GM23338 (cell line): ENCODE results near the gene ARFIP2. TPM values are rescaled to one million over a fixed set of nuclear protein-coding genes. Genes with fewer than 3 reads are reported as not detected.

Experiments used
- ATAC-seq: fragments of 200-7000 bp; cut with Tn5 transposase; 3 replicates; pipeline ENCODE4 v1.9.1; 2020
- DNase-seq: peaks from one replicate; pipeline ENCODE4 v3.0.0-alpha.2; 2015; ENCODE audit warnings: low spot score
- H2AFZ ChIP-seq: fragments of 200-600 bp; sonication (generic); 2 replicates; pipeline ENCODE4 v1.8.0; 2016; ENCODE audit warnings: antibody characterized with exemption, mild to moderate bottlenecking, moderate library complexity
- H3F3A ChIP-seq: fragments of 200-600 bp; sonication (generic); replicated peaks from 2 replicates; pipeline ENCODE4 v1.8.0; 2017; ENCODE audit warnings: antibody characterized with exemption, mixed run types, low read depth
- H3K27ac ChIP-seq: fragments of 200-600 bp; sonication (generic); 2 replicates; pipeline ENCODE4 v1.6.1; 2016; ENCODE audit warnings: low read depth
- H3K27me3 ChIP-seq: fragments of 200-600 bp; sonication (generic); 2 replicates; pipeline ENCODE4 v1.8.0; 2016; ENCODE audit warnings: mild to moderate bottlenecking, mixed run types, moderate library complexity; ENCODE audit not compliant: insufficient read depth
- H3K36me3 ChIP-seq: fragments of 200-600 bp; sonication (generic); 2 replicates; pipeline ENCODE4 v1.8.0; 2016; ENCODE audit warnings: mild to moderate bottlenecking; ENCODE audit not compliant: insufficient read depth
- H3K4me1 ChIP-seq: fragments of 200-600 bp; sonication (generic); 2 replicates; pipeline ENCODE4 v1.8.0; 2016; ENCODE audit warnings: mild to moderate bottlenecking, moderate library complexity; ENCODE audit not compliant: insufficient read depth
- H3K4me2 ChIP-seq: fragments of 200-600 bp; sonication (generic); 2 replicates; pipeline ENCODE4 v1.7.1; 2017; ENCODE audit warnings: mixed run types
- H3K4me3 ChIP-seq: fragments of 200-600 bp; sonication (generic); 2 replicates; pipeline ENCODE4 v1.6.1; 2016; ENCODE audit warnings: mixed run types
- H3K79me2 ChIP-seq: fragments of 200-600 bp; sonication (generic); replicated peaks from 2 replicates; pipeline ENCODE4 v1.8.0; 2017; ENCODE audit warnings: mild to moderate bottlenecking; ENCODE audit not compliant: insufficient read depth
- H3K9me2 ChIP-seq: fragments of 200-600 bp; sonication (generic); 2 replicates; pipeline ENCODE4 v1.8.0; 2017; ENCODE audit not compliant: insufficient read depth
- H4K20me1 ChIP-seq: fragments of 200-600 bp; sonication (generic); replicated peaks from 2 replicates; pipeline ENCODE4 v1.8.0; 2017; ENCODE audit warnings: mild to moderate bottlenecking; ENCODE audit not compliant: insufficient read depth
- H3K27ac Mint-ChIP-seq: 2 replicates; pipeline ENCODE4 v1.8.0; 2020; ENCODE audit warnings: inconsistent platforms, mild to moderate bottlenecking, moderate library complexity, mixed read lengths
- H3K27me3 Mint-ChIP-seq: 3 replicates; pipeline ENCODE4 v1.8.0; 2022; ENCODE audit warnings: low read depth, mild to moderate bottlenecking, moderate library complexity, mixed read lengths, inconsistent platforms; ENCODE audit not compliant: insufficient read depth, poor library complexity
- H3K36me3 Mint-ChIP-seq: 3 replicates; pipeline ENCODE4 v1.8.0; 2021; ENCODE audit warnings: low read depth, mild to moderate bottlenecking, inconsistent platforms, moderate library complexity, mixed read lengths
- H3K4me1 Mint-ChIP-seq: 3 replicates; pipeline ENCODE4 v1.8.0; 2020; ENCODE audit warnings: mild to moderate bottlenecking, inconsistent platforms, mixed read lengths
- H3K4me3 Mint-ChIP-seq: 3 replicates; pipeline ENCODE4 v1.8.0; 2021; ENCODE audit warnings: moderate library complexity, mild to moderate bottlenecking, inconsistent platforms, mixed read lengths
- H3K9me3 Mint-ChIP-seq: 3 replicates; pipeline ENCODE4 v1.8.0; 2020; ENCODE audit warnings: moderate library complexity, mild to moderate bottlenecking, inconsistent platforms, mixed read lengths
- CREB1 ChIP-seq: fragments of 250-450 bp; sonication (Bioruptor Pico); IDR thresholded peaks from 2 replicates; pipeline ENCODE4 v1.5.0; 2020; ENCODE audit warnings: low read depth, mild to moderate bottlenecking, moderate library complexity
- EZH2phosphoT487 ChIP-seq: fragments of 200-600 bp; sonication (generic); IDR thresholded peaks from one replicate; pipeline ENCODE4 v1.8.1; 2018; ENCODE audit warnings: antibody characterized with exemption; ENCODE audit not compliant: unreplicated experiment
- JUNB ChIP-seq: IDR thresholded peaks from one replicate; pipeline ENCODE4 v1.6.1; 2016; ENCODE audit warnings: antibody characterized with exemption; ENCODE audit not compliant: unreplicated experiment
- NANOG ChIP-seq: IDR thresholded peaks from 2 replicates; pipeline ENCODE4 v1.6.1; 2016; ENCODE audit warnings: antibody characterized with exemption, borderline replicate concordance
- POLR2AphosphoS5 ChIP-seq: IDR thresholded peaks from 2 replicates; pipeline ENCODE4 v1.6.1; 2016; ENCODE audit warnings: antibody characterized with exemption, low read depth
- STAT1 ChIP-seq: IDR thresholded peaks from one replicate; pipeline ENCODE4 v1.6.1; 2016; ENCODE audit warnings: antibody characterized with exemption; ENCODE audit not compliant: unreplicated experiment
- ZNF114 ChIP-seq: fragments of 250-450 bp; sonication (Bioruptor Pico); IDR thresholded peaks from 2 replicates; pipeline ENCODE4 v1.5.0; 2020; ENCODE audit warnings: mild to moderate bottlenecking, moderate library complexity
- ZNF331 ChIP-seq: fragments of 250-450 bp; sonication (Bioruptor Pico); IDR thresholded peaks from 2 replicates; pipeline ENCODE4 v1.5.0; 2020; ENCODE audit warnings: low read depth, mild to moderate bottlenecking, moderate library complexity
- polyA plus RNA-seq: library from polyadenylated mRNA; unstranded; fragments of >200 nt; fragmentation: Nextera tagmentation; extraction: Ambion mirVana; gene quantifications from 2 replicates; pipeline ENCODE4 v1.2.1, GENCODE V29; 2016
- total RNA-seq: library from RNA; depleted of rRNA; stranded (reverse); fragments of >200 nt; shearing (Covaris generic); gene quantifications from 2 replicates; pipeline ENCODE4 v1.2.3, GENCODE V29; 2014
- TF ChIP-seq, protein P1 (sequence below): fragments of 250-450 bp; sonication (Bioruptor Pico); IDR thresholded peaks from 2 replicates; pipeline ENCODE4 v1.5.0; 2020; ENCODE audit warnings: mild to moderate bottlenecking, moderate library complexity

Gene ARFIP2
- total and polyA plus RNA-seq, 2 experiments from 2014 or later = 35.4 to 61.5 TPM

- no peak for ATAC-seq
- H2AFZ ChIP-seq = no peak overlapping the region
- H3K4me1 ChIP-seq = no peaks in the 10 kb centered on the region
- Mint-ChIP-seq H3K4me3 (no peak overlapping the region), H3K9me3 (no peaks in the 10 kb centered on the region), H3K27ac (no peak overlapping the region), H3K27me3 (no peaks in the 10 kb centered on the region), H3K4me1 (no peaks in the 10 kb centered on the region), H3K36me3 (no peaks in the 10 kb centered on the region)
- H3K4me3 ChIP-seq = no peak overlapping the region
- H4K20me1 ChIP-seq = no peaks in the 10 kb centered on the region
- no peak for DNase-seq
- no peak for TF ChIP-seq NANOG
- TF ChIP-seq ZNF114 (CRISPR knock-in tag) = no peak
- TF ChIP-seq ZNF331 = no peak
- no peak for TF ChIP-seq POLR2AphosphoS5
- TF ChIP-seq, protein P1, sequence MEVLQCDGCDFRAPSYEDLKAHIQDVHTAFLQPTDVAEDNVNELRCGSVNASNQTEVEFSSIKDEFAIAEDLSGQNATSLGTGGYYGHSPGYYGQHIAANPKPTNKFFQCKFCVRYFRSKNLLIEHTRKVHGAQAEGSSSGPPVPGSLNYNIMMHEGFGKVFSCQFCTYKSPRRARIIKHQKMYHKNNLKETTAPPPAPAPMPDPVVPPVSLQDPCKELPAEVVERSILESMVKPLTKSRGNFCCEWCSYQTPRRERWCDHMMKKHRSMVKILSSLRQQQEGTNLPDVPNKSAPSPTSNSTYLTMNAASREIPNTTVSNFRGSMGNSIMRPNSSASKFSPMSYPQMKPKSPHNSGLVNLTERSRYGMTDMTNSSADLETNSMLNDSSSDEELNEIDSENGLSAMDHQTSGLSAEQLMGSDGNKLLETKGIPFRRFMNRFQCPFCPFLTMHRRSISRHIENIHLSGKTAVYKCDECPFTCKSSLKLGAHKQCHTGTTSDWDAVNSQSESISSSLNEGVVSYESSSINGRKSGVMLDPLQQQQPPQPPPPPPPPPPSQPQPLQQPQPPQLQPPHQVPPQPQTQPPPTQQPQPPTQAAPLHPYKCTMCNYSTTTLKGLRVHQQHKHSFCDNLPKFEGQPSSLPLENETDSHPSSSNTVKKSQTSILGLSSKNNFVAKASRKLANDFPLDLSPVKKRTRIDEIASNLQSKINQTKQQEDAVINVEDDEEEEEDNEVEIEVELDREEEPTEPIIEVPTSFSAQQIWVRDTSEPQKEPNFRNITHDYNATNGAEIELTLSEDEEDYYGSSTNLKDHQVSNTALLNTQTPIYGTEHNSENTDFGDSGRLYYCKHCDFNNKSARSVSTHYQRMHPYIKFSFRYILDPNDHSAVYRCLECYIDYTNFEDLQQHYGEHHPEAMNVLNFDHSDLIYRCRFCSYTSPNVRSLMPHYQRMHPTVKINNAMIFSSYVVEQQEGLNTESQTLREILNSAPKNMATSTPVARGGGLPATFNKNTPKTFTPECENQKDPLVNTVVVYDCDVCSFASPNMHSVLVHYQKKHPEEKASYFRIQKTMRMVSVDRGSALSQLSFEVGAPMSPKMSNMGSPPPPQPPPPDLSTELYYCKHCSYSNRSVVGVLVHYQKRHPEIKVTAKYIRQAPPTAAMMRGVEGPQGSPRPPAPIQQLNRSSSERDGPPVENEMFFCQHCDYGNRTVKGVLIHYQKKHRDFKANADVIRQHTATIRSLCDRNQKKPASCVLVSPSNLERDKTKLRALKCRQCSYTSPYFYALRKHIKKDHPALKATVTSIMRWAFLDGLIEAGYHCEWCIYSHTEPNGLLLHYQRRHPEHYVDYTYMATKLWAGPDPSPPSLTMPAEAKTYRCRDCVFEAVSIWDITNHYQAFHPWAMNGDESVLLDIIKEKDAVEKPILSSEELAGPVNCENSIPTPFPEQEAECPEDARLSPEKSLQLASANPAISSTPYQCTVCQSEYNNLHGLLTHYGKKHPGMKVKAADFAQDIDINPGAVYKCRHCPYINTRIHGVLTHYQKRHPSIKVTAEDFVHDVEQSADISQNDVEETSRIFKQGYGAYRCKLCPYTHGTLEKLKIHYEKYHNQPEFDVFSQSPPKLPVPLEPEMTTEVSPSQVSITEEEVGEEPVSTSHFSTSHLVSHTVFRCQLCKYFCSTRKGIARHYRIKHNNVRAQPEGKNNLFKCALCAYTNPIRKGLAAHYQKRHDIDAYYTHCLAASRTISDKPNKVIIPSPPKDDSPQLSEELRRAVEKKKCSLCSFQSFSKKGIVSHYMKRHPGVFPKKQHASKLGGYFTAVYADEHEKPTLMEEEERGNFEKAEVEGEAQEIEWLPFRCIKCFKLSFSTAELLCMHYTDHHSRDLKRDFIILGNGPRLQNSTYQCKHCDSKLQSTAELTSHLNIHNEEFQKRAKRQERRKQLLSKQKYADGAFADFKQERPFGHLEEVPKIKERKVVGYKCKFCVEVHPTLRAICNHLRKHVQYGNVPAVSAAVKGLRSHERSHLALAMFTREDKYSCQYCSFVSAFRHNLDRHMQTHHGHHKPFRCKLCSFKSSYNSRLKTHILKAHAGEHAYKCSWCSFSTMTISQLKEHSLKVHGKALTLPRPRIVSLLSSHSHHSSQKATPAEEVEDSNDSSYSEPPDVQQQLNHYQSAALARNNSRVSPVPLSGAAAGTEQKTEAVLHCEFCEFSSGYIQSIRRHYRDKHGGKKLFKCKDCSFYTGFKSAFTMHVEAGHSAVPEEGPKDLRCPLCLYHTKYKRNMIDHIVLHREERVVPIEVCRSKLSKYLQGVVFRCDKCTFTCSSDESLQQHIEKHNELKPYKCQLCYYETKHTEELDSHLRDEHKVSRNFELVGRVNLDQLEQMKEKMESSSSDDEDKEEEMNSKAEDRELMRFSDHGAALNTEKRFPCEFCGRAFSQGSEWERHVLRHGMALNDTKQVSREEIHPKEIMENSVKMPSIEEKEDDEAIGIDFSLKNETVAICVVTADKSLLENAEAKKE (CRISPR knock-in tag) = no peak
- no peak for TF ChIP-seq STAT1
- TF ChIP-seq CREB1 = no peak
- TF ChIP-seq EZH2phosphoT487 = no peak
- TF ChIP-seq JUNB = no peak
- no peak overlapping the region for H3K4me2 ChIP-seq
- H3K79me2 ChIP-seq = no peaks in the 10 kb centered on the region
- no peaks in the 10 kb centered on the region for H3K27me3 ChIP-seq
- no peak overlapping the region for H3K27ac ChIP-seq
- H3K9me2 ChIP-seq = no peaks in the 10 kb centered on the region
- H3F3A ChIP-seq = no peaks in the 10 kb centered on the region
- H3K36me3 ChIP-seq = no peaks in the 10 kb centered on the region
Observed at GRCh38 chr11:6457581-6458320, 23.4 kb downstream of the ARFIP2 start.
